Keratinocyte (primary cell): ENCODE measurements around the gene SLC2A4RG.

Experiments
- CTCF ChIP-seq, 3 experiments: IDR thresholded peaks in 1 of 3; conservative IDR thresholded peaks in 1 of 3; optimal IDR thresholded peaks in 1 of 3; 2 replicates in 2 of 3; 3 replicates in 1 of 3; pipeline versions ENCODE3 to v1.5.1; 2011; ENCODE audit warnings: low read length in 3 of 3, mild to moderate bottlenecking in 3 of 3, moderate library complexity in 2 of 3, control low read depth in 1 of 3, inconsistent platforms in 1 of 3; ENCODE audit not compliant: insufficient read depth in 2 of 3; ENCODE audit errors: extremely low read depth in 1 of 3
- EZH2 ChIP-seq: IDR thresholded peaks from one replicate; pipeline ENCODE4 v1.6.1; 2012; ENCODE audit warnings: inconsistent platforms, mild to moderate bottlenecking, low read length, moderate library complexity

- no peak for TF ChIP-seq CTCF (optimal IDR thresholded peaks at IDR 0.05 in 1 of 3, IDR thresholded peaks at IDR 0.05 in 1 of 3, conservative IDR thresholded peaks at IDR 0.05 in 1 of 3; ENCODE audit: extremely low read depth in 1 of 3, insufficient read depth in 2 of 3, low read length in 3 of 3)
- TF ChIP-seq EZH2: no peak
Measured at GRCh38 chr20:63734111-63734945, 5.2 kb upstream of the SLC2A4RG start.
